ENCODE data around the gene DNASE2B.

DNA sequence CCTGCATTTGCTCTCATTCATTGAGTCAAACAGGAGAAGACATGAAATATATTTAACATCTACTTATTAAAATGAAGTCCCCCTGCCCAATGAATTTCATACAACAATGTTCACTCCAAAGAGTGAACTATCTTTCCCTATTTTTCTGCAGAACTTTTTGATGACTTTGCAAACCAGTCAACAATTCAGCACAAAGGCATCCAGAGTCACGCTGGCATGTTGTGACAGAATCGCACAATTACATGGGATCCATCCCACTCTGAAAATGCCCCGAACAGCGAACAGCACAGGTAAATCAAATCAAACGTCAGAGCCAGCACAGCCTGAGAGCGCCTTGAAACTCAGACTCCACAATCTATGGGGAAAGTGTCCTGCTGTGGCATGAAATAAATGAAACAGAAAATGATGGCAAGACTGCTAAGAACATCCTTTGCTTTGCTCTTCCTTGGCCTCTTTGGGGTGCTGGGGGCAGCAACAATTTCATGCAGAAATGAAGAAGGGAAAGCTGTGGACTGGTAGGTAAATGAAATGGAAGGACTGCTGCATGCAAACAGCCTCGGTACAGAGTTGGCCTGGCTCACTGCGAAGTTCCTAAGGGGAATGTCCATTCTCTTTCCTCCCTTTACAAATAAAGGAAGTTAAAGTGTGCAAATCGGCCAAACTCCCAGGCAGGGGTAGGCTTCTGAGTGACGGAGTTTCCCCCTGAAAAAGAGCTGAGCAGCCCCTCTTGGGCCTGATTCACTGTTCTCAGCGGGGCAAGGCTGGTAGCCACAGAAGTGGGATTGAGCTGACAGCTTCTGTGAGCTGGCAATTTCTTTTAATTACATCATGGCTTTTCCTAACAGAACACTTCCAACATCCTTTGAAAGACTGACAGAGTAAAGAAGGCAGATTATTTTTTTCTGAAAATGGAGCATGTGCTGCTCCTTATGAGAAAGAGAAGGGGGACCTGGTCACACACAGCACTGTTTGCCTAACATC lies at the start of gene DNASE2B:
- no peak for TF ChIP-seq CTCF (IDR thresholded peaks at IDR 0.05; ENCODE audit: poor library complexity, severe bottlenecking)
- TF ChIP-seq POLR2AphosphoS5 (IDR thresholded peaks at IDR 0.05) = peak; percentile 85
- TF ChIP-seq REST (IDR thresholded peaks at IDR 0.05; ENCODE audit: borderline replicate concordance) = peak; percentile 71
- no peak for TF ChIP-seq EZH2 (IDR thresholded peaks at IDR 0.05; ENCODE audit: borderline replicate concordance, insufficient read depth, low read length, poor library complexity, severe bottlenecking)
- peak; percentile 91 for TF ChIP-seq EP300 (conservative IDR thresholded peaks at IDR 0.05; ENCODE audit: poor library complexity, severe bottlenecking)
- TF ChIP-seq MXI1 (conservative IDR thresholded peaks at IDR 0.05; ENCODE audit: poor library complexity, severe bottlenecking) = peak; percentile 10
